ENCODE measurements around the gene RAP1GAP2. TPM values are rescaled to one million over a fixed set of nuclear protein-coding genes. Genes with fewer than 3 reads are reported as not detected.

The RAP1GAP2 gene
- polyA plus RNA-seq, 1 of the 3 experiments (the other 2 are of a cell fraction) = 22.0 TPM

DNA sequence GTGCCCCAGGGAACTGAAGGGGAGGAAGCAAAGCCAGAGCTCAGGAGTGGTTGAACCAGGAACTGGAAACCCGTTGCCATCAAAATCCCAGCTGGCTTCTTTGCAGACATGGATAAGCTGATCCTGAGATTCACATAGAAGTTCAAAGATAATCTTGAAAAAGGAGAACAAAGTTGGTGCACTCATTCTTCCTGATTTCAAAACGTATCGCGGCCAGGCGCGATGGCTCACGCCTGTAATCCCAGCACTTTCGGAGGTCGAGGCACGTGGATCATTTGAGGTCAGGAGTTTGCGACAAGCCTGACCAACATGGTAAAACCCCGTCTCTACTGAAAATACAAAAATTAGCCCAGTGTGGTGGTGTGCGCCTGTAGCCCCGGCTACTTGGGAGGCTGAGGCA, 7.1 kb downstream of the RAP1GAP2 start (continued):
- TF ChIP-seq, protein P1, sequence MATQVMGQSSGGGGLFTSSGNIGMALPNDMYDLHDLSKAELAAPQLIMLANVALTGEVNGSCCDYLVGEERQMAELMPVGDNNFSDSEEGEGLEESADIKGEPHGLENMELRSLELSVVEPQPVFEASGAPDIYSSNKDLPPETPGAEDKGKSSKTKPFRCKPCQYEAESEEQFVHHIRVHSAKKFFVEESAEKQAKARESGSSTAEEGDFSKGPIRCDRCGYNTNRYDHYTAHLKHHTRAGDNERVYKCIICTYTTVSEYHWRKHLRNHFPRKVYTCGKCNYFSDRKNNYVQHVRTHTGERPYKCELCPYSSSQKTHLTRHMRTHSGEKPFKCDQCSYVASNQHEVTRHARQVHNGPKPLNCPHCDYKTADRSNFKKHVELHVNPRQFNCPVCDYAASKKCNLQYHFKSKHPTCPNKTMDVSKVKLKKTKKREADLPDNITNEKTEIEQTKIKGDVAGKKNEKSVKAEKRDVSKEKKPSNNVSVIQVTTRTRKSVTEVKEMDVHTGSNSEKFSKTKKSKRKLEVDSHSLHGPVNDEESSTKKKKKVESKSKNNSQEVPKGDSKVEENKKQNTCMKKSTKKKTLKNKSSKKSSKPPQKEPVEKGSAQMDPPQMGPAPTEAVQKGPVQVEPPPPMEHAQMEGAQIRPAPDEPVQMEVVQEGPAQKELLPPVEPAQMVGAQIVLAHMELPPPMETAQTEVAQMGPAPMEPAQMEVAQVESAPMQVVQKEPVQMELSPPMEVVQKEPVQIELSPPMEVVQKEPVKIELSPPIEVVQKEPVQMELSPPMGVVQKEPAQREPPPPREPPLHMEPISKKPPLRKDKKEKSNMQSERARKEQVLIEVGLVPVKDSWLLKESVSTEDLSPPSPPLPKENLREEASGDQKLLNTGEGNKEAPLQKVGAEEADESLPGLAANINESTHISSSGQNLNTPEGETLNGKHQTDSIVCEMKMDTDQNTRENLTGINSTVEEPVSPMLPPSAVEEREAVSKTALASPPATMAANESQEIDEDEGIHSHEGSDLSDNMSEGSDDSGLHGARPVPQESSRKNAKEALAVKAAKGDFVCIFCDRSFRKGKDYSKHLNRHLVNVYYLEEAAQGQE (IDR thresholded peaks at IDR 0.05; ENCODE audit: low read depth, low read length) = no peak
- TF ChIP-seq TAF1 (IDR thresholded peaks at IDR 0.05; ENCODE audit: borderline replicate concordance, low read depth, low read length) (no peak), RXRA (IDR thresholded peaks at IDR 0.05; ENCODE audit: borderline replicate concordance, low read depth) (no peak)

DNA sequence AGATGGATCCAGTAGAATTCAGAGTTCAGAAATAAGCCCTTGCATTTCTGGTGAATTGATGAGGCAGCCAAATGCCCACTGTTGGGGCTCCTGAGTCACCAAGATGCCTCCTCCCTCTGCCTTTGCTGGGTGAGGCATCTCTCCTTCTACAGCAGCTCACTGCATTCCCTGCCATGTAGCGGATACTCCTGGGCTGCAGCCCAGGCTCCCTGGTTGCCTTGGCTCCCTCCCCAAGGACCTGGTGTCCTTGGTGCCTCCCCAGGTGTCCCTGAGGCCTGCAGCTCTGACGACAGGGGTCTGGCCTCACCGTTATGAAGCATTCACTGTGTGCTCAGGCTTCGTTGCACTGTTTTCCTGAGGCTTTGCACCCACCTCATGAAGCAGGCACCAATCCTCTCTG, 7.7 kb downstream of the RAP1GAP2 start:
- no peak overlapping the region for H3K4me2 ChIP-seq
- TF ChIP-seq, protein P2, sequence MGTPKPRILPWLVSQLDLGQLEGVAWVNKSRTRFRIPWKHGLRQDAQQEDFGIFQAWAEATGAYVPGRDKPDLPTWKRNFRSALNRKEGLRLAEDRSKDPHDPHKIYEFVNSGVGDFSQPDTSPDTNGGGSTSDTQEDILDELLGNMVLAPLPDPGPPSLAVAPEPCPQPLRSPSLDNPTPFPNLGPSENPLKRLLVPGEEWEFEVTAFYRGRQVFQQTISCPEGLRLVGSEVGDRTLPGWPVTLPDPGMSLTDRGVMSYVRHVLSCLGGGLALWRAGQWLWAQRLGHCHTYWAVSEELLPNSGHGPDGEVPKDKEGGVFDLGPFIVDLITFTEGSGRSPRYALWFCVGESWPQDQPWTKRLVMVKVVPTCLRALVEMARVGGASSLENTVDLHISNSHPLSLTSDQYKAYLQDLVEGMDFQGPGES (IDR thresholded peaks at IDR 0.05; ENCODE audit: low read depth, low read length) = no peak
- TF ChIP-seq EP300 (IDR thresholded peaks at IDR 0.05; ENCODE audit: borderline replicate concordance in 1 of 2, low read depth in 1 of 2, low read length in 1 of 2) (no peak), TCF12 (IDR thresholded peaks at IDR 0.05) (no peak), NRF1 (IDR thresholded peaks at IDR 0.05; ENCODE audit: low read depth, low read length) (no peak), NFIC (IDR thresholded peaks at IDR 0.05; ENCODE audit: borderline replicate concordance) (no peak), YY1 (IDR thresholded peaks at IDR 0.05; ENCODE audit: low read depth) (no peak), FOXM1 (IDR thresholded peaks at IDR 0.05; ENCODE audit: low read depth) (no peak), SIN3A (IDR thresholded peaks at IDR 0.05; ENCODE audit: borderline replicate concordance, low read depth, low read length) (no peak), MXI1 (IDR thresholded peaks at IDR 0.05; ENCODE audit: low read depth, low read length) (no peak), MEF2A (IDR thresholded peaks at IDR 0.05; ENCODE audit: borderline replicate concordance, low read depth) (no peak), CHD2 (IDR thresholded peaks at IDR 0.05; ENCODE audit: low read length, partially characterized antibody) (no peak)
- TF ChIP-seq, protein P3, sequence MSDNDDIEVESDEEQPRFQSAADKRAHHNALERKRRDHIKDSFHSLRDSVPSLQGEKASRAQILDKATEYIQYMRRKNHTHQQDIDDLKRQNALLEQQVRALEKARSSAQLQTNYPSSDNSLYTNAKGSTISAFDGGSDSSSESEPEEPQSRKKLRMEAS (IDR thresholded peaks at IDR 0.05; ENCODE audit: low read depth) = no peak
- TF ChIP-seq, protein P4, sequence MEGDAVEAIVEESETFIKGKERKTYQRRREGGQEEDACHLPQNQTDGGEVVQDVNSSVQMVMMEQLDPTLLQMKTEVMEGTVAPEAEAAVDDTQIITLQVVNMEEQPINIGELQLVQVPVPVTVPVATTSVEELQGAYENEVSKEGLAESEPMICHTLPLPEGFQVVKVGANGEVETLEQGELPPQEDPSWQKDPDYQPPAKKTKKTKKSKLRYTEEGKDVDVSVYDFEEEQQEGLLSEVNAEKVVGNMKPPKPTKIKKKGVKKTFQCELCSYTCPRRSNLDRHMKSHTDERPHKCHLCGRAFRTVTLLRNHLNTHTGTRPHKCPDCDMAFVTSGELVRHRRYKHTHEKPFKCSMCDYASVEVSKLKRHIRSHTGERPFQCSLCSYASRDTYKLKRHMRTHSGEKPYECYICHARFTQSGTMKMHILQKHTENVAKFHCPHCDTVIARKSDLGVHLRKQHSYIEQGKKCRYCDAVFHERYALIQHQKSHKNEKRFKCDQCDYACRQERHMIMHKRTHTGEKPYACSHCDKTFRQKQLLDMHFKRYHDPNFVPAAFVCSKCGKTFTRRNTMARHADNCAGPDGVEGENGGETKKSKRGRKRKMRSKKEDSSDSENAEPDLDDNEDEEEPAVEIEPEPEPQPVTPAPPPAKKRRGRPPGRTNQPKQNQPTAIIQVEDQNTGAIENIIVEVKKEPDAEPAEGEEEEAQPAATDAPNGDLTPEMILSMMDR (IDR thresholded peaks at IDR 0.05) = no peak
- TF ChIP-seq, protein P5, sequence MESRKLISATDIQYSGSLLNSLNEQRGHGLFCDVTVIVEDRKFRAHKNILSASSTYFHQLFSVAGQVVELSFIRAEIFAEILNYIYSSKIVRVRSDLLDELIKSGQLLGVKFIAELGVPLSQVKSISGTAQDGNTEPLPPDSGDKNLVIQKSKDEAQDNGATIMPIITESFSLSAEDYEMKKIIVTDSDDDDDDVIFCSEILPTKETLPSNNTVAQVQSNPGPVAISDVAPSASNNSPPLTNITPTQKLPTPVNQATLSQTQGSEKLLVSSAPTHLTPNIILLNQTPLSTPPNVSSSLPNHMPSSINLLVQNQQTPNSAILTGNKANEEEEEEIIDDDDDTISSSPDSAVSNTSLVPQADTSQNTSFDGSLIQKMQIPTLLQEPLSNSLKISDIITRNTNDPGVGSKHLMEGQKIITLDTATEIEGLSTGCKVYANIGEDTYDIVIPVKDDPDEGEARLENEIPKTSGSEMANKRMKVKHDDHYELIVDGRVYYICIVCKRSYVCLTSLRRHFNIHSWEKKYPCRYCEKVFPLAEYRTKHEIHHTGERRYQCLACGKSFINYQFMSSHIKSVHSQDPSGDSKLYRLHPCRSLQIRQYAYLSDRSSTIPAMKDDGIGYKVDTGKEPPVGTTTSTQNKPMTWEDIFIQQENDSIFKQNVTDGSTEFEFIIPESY (IDR thresholded peaks at IDR 0.05; ENCODE audit: borderline replicate concordance, low read depth) = no peak
- TF ChIP-seq, protein P1 (IDR thresholded peaks at IDR 0.05; ENCODE audit: low read depth, low read length) = no peak
- H3K9me2 ChIP-seq = no peaks in the 10 kb centered on the region
- DNase-seq = no peak
- POLR2A ChIA-PET = no interaction called here
- H3F3A ChIP-seq (replicated peaks; ENCODE audit: insufficient read depth) = no peaks in the 10 kb centered on the region
- no peaks in the 10 kb centered on the region for H4K20me1 ChIP-seq (ENCODE audit: insufficient read depth)
- H3K9me3 ChIP-seq = no peaks in the 10 kb centered on the region
- H3K4me1 ChIP-seq (ENCODE audit: control insufficient read depth in 1 of 2, insufficient read depth in 2 of 2, low read depth in 1 of 2, low read length in 1 of 2) = no peaks in the 10 kb centered on the region
- H3K27ac ChIP-seq (ENCODE audit: low read depth in 2 of 2, low read length in 1 of 2) = no peak overlapping the region
- H2AFZ ChIP-seq (ENCODE audit: low read depth) = no peak overlapping the region
- H3K4me3 ChIP-seq (ENCODE audit: low read depth in 2 of 2, low read length in 1 of 2) = no peak overlapping the region
- H3K27me3 ChIP-seq (ENCODE audit: insufficient read depth) = no peaks in the 10 kb centered on the region; the same call in 1 of the 2 replicates
- WGBS (ENCODE audit: low lambda C conversion rate) = 74% methylated on average over 4 of the region's 4 CpGs
- H3K9ac ChIP-seq = no peak overlapping the region
- no peaks in the 10 kb centered on the region for H3K36me3 ChIP-seq (replicated peaks in 1 of 2; ENCODE audit: control insufficient read depth in 1 of 2, insufficient read depth in 2 of 2, low read length in 1 of 2)
- CTCF ChIA-PET = interaction anchor here (1.3 to 1.5 kb wide), 2 partner anchors 10 to 23 kb away, joined by 4 read pairs; no protein-coding TSS in a partner anchor
- no peaks in the 10 kb centered on the region for H3K79me2 ChIP-seq (ENCODE audit: insufficient read depth)

All from SK-N-SH (cell line).